HEK293 (cell line): ENCODE data around the gene SCFD1.

Source experiments
- CTCF ChIA-PET: fragments of 350-600 bp; formaldehyde crosslinking; extraction: SDS; loops from one replicate; lab custom pipeline; 2021; ENCODE audit warnings: antibody characterized with exemption; lab: Yijun Ruan, JAX
- POLR2A ChIA-PET: fragments of 300-600 bp; formaldehyde crosslinking; extraction: SDS; loops from one replicate; lab custom pipeline; 2020; ENCODE audit warnings: antibody characterized with exemption, inconsistent platforms; lab: Yijun Ruan, JAX
- H3K27ac ChIP-seq: fragments of 200-500 bp; sonication (Bioruptor generic); 2 replicates; pipeline ENCODE4 v1.5.1; 2014; ENCODE audit warnings: low read depth, low read length, control low read depth, inconsistent platforms; ENCODE audit errors: extremely low read depth
- H3K36me3 ChIP-seq, 2 experiments: fragments of 200-500 bp in 1 of 2; sonication (Bioruptor generic) in 1 of 2; 1 replicate in 1 of 2; 2 replicates in 1 of 2; pipeline ENCODE4 v1.5.1; 2014 to 2017; ENCODE audit warnings: inconsistent platforms in 2 of 2, low read length in 2 of 2; ENCODE audit not compliant: control insufficient read depth in 2 of 2, insufficient read depth in 1 of 2
- H3K4me1 ChIP-seq: fragments of 200-500 bp; sonication (Bioruptor generic); 2 replicates; pipeline ENCODE4 v1.5.1; 2014; ENCODE audit warnings: mild to moderate bottlenecking, low read length, inconsistent platforms; ENCODE audit not compliant: control insufficient read depth, insufficient read depth
- H3K4me3 ChIP-seq: 2 replicates; pipeline ENCODE4 v1.5.1; 2011; ENCODE audit warnings: low read depth, mild to moderate bottlenecking, control low read depth, low read length, moderate library complexity
- H3K9me3 ChIP-seq: fragments of 200-500 bp; sonication (Bioruptor generic); 2 replicates; pipeline ENCODE4 v1.5.1; 2014; ENCODE audit warnings: low read depth, low read length, inconsistent platforms; ENCODE audit not compliant: control insufficient read depth, insufficient read depth
- ATF2 ChIP-seq: fragments of 450-650 bp; formaldehyde crosslinking; IDR thresholded peaks from 2 replicates; pipeline ENCODE4 v1.5.1; 2016; ENCODE audit warnings: missing biosample characterization, missing genetic modification characterization, low read depth
- BCL11B ChIP-seq: fragments of 450-650 bp; formaldehyde crosslinking; IDR thresholded peaks from 2 replicates; pipeline ENCODE4 v1.5.1; 2016; ENCODE audit warnings: low read depth, missing biosample characterization, missing genetic modification characterization
- BCL6B ChIP-seq: fragments of 450-650 bp; formaldehyde crosslinking; IDR thresholded peaks from 2 replicates; pipeline ENCODE4 v1.5.1; 2017; ENCODE audit warnings: missing biosample characterization, missing genetic modification characterization
- HOXC10 ChIP-seq: sonication (generic); formaldehyde crosslinking; IDR thresholded peaks from 2 replicates; pipeline ENCODE4 v1.8.1; 2023; ENCODE audit warnings: mild to moderate bottlenecking, missing genetic modification reagents
- MZF1 ChIP-seq: fragments of 450-650 bp; formaldehyde crosslinking; IDR thresholded peaks from 2 replicates; pipeline ENCODE4 v1.5.1; 2017; ENCODE audit warnings: missing biosample characterization, missing genetic modification characterization, borderline replicate concordance
- SALL2 ChIP-seq: fragments of 450-650 bp; formaldehyde crosslinking; IDR thresholded peaks from 2 replicates; pipeline ENCODE4 v1.5.0; 2017; ENCODE audit warnings: missing biosample characterization, mild to moderate bottlenecking, missing genetic modification characterization, borderline replicate concordance
- SETDB1 ChIP-seq: IDR thresholded peaks from one replicate; pipeline ENCODE4 v1.6.1; 2017; ENCODE audit warnings: mild to moderate bottlenecking, low read length, moderate library complexity, mixed read lengths; ENCODE audit not compliant: insufficient read length
- SP2 ChIP-seq: fragments of 450-650 bp; formaldehyde crosslinking; IDR thresholded peaks from 2 replicates; pipeline ENCODE4 v1.5.1; 2016; ENCODE audit warnings: missing biosample characterization, missing genetic modification characterization
- ZBTB48 ChIP-seq: fragments of 450-650 bp; formaldehyde crosslinking; IDR thresholded peaks from 2 replicates; pipeline ENCODE4 v1.5.1; 2016; ENCODE audit warnings: missing biosample characterization, missing genetic modification characterization
- ZBTB8A ChIP-seq: fragments of 450-650 bp; formaldehyde crosslinking; IDR thresholded peaks from 2 replicates; pipeline ENCODE4 v1.5.1; 2016; ENCODE audit warnings: missing biosample characterization, missing genetic modification characterization
- ZNF132 ChIP-seq: fragments of 450-650 bp; formaldehyde crosslinking; IDR thresholded peaks from 2 replicates; pipeline ENCODE4 v1.5.1; 2017; ENCODE audit warnings: missing biosample characterization, missing genetic modification characterization, borderline replicate concordance
- ZNF138 ChIP-seq: fragments of 450-650 bp; formaldehyde crosslinking; IDR thresholded peaks from 2 replicates; pipeline ENCODE4 v1.5.1; 2016; ENCODE audit warnings: missing biosample characterization, missing genetic modification characterization, borderline replicate concordance
- ZNF157 ChIP-seq: fragments of 450-650 bp; formaldehyde crosslinking; IDR thresholded peaks from 2 replicates; pipeline ENCODE4 v1.5.1; 2016; ENCODE audit warnings: missing biosample characterization, missing genetic modification characterization
- ZNF16 ChIP-seq: fragments of 450-650 bp; formaldehyde crosslinking; IDR thresholded peaks from 2 replicates; pipeline ENCODE4 v1.5.1; 2016; ENCODE audit warnings: low read depth, missing biosample characterization, missing genetic modification characterization
- ZNF2 ChIP-seq: fragments of 450-650 bp; formaldehyde crosslinking; IDR thresholded peaks from 2 replicates; pipeline ENCODE4 v1.5.1; 2016; ENCODE audit warnings: missing biosample characterization, missing genetic modification characterization
- ZNF292 ChIP-seq: fragments of 450-650 bp; formaldehyde crosslinking; IDR thresholded peaks from 2 replicates; pipeline ENCODE4 v1.5.1; 2016; ENCODE audit warnings: low read depth, missing biosample characterization, missing genetic modification characterization, borderline replicate concordance
- ZNF362 ChIP-seq: fragments of 450-650 bp; formaldehyde crosslinking; IDR thresholded peaks from 2 replicates; pipeline ENCODE4 v1.5.1; 2016; ENCODE audit warnings: missing biosample characterization, missing genetic modification characterization
- ZNF404 ChIP-seq: fragments of 450-650 bp; formaldehyde crosslinking; IDR thresholded peaks from 2 replicates; pipeline ENCODE4 v1.5.1; 2017; ENCODE audit warnings: missing biosample characterization, missing genetic modification characterization
- ZNF423 ChIP-seq: fragments of 450-650 bp; formaldehyde crosslinking; IDR thresholded peaks from 2 replicates; pipeline ENCODE4 v1.5.1; 2016; ENCODE audit warnings: missing biosample characterization, missing genetic modification characterization
- ZNF571 ChIP-seq: fragments of 450-650 bp; formaldehyde crosslinking; IDR thresholded peaks from 2 replicates; pipeline ENCODE4 v1.5.0; 2017; ENCODE audit warnings: missing biosample characterization, missing genetic modification characterization
- ZNF629 ChIP-seq: fragments of 450-650 bp; formaldehyde crosslinking; IDR thresholded peaks from 2 replicates; pipeline ENCODE4 v1.5.1; 2017; ENCODE audit warnings: missing biosample characterization, missing genetic modification characterization
- ZSCAN18 ChIP-seq: fragments of 450-650 bp; formaldehyde crosslinking; IDR thresholded peaks from 2 replicates; pipeline ENCODE4 v1.5.1; 2016; ENCODE audit warnings: missing biosample characterization, missing genetic modification characterization
- ZXDB ChIP-seq: fragments of 450-650 bp; formaldehyde crosslinking; IDR thresholded peaks from 2 replicates; pipeline ENCODE4 v1.5.1; 2016; ENCODE audit warnings: missing biosample characterization, missing genetic modification characterization
- TF ChIP-seq, protein P1 (sequence below): fragments of 450-650 bp; formaldehyde crosslinking; IDR thresholded peaks from 2 replicates; pipeline ENCODE4 v1.5.1; 2016; ENCODE audit warnings: missing biosample characterization, missing genetic modification characterization
- TF ChIP-seq, protein P2 (sequence below): fragments of 450-650 bp; formaldehyde crosslinking; conservative IDR thresholded peaks from 2 replicates; pipeline ENCODE4 v1.5.1; 2016; ENCODE audit warnings: low read depth, missing biosample characterization, missing genetic modification characterization

SCFD1 gene

DNA sequence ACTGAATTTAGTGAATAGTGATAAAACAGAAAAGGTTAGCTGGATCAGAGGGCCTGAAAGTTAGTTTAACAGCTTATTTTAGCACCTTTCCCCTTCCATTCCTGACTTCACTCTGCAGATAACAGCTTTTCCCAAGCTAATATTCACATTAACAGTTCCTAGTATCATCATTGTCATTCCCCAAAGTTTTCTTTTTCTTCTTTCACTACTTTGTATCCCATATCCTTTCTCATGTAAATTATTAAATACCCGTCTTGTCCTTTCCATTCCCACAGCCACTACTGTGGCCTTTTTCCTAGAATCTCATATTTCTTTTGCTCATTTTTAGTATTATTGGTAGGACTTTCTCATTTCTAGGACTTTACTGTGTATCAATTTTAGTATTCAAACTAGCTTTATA, 70.5 kb downstream of the SCFD1 start:
- POLR2A ChIA-PET = no interaction called here
- Histone ChIP-seq H3K27ac (no peak overlapping the region), H3K4me3 (no peak overlapping the region), H3K36me3 (peaks cover 0 to 22% of the 10 kb centered on the region in 2 experiments), H3K4me1 (peaks cover 6% of the 10 kb centered on the region; the same call in 1 of the 2 replicates), H3K9me3 (no peaks in the 10 kb centered on the region)
- no peak for TF ChIP-seq ZNF404 (tag by site-specific recombination)
- no peak for TF ChIP-seq ZNF423 (tag by site-specific recombination)
- no peak for TF ChIP-seq SALL2
- TF ChIP-seq ZSCAN18 (tag by site-specific recombination) = no peak
- TF ChIP-seq, protein P1, sequence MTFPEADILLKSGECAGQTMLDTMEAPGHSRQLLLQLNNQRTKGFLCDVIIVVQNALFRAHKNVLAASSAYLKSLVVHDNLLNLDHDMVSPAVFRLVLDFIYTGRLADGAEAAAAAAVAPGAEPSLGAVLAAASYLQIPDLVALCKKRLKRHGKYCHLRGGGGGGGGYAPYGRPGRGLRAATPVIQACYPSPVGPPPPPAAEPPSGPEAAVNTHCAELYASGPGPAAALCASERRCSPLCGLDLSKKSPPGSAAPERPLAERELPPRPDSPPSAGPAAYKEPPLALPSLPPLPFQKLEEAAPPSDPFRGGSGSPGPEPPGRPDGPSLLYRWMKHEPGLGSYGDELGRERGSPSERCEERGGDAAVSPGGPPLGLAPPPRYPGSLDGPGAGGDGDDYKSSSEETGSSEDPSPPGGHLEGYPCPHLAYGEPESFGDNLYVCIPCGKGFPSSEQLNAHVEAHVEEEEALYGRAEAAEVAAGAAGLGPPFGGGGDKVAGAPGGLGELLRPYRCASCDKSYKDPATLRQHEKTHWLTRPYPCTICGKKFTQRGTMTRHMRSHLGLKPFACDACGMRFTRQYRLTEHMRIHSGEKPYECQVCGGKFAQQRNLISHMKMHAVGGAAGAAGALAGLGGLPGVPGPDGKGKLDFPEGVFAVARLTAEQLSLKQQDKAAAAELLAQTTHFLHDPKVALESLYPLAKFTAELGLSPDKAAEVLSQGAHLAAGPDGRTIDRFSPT (tag by site-specific recombination) = no peak
- no peak for TF ChIP-seq ZNF2
- no peak for TF ChIP-seq SETDB1
- TF ChIP-seq, protein P2, sequence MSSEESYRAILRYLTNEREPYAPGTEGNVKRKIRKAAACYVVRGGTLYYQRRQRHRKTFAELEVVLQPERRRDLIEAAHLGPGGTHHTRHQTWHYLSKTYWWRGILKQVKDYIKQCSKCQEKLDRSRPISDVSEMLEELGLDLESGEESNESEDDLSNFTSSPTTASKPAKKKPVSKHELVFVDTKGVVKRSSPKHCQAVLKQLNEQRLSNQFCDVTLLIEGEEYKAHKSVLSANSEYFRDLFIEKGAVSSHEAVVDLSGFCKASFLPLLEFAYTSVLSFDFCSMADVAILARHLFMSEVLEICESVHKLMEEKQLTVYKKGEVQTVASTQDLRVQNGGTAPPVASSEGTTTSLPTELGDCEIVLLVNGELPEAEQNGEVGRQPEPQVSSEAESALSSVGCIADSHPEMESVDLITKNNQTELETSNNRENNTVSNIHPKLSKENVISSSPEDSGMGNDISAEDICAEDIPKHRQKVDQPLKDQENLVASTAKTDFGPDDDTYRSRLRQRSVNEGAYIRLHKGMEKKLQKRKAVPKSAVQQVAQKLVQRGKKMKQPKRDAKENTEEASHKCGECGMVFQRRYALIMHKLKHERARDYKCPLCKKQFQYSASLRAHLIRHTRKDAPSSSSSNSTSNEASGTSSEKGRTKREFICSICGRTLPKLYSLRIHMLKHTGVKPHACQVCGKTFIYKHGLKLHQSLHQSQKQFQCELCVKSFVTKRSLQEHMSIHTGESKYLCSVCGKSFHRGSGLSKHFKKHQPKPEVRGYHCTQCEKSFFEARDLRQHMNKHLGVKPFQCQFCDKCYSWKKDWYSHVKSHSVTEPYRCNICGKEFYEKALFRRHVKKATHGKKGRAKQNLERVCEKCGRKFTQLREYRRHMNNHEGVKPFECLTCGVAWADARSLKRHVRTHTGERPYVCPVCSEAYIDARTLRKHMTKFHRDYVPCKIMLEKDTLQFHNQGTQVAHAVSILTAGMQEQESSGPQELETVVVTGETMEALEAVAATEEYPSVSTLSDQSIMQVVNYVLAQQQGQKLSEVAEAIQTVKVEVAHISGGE (tag by site-specific recombination) = no peak
- TF ChIP-seq ZXDB (tag by site-specific recombination) = no peak
- TF ChIP-seq ZNF16 (tag by site-specific recombination) = no peak
- TF ChIP-seq BCL11B (tag by site-specific recombination) = no peak
- no peak for TF ChIP-seq ZNF362 (tag by site-specific recombination)
- TF ChIP-seq ZBTB8A = no peak
- no peak for TF ChIP-seq MZF1 (tag by site-specific recombination)
- TF ChIP-seq ZNF292 (tag by site-specific recombination) = no peak
- no peak for TF ChIP-seq ZBTB48 (tag by site-specific recombination)
- CTCF ChIA-PET = interaction anchor here (0.6 to 0.7 kb wide), 2 partner anchors 38 to 1020 kb away, joined by 3 read pairs; no protein-coding TSS in a partner anchor

DNA sequence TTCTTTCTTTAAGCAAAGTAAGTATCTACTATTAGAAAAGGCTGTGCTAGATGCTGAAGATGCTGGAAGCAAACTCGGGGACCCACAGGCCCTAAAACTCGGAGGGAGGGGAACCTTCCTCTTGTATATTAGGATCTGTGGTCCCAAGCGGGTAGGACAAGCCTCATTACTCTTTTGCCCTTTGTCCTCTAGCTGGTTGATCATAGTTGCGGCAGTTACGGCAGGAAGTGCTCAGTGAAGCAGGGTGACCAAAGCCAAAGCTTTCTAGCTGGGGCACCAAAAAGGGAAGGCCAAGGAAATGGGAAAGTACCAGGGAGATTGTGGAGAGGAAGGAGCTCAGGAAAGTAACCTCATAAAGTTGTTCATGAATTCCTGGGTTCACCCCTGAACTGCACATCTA, 76.3 kb downstream of the SCFD1 start:
- no peak overlapping the region for H3K4me3 ChIP-seq
- ChIA-PET CTCF (interaction anchor here (0.6 to 1.4 kb wide), 2 partner anchors 16 to 104 kb away, joined by 4 to 7 read pairs; no protein-coding TSS in a partner anchor), POLR2A (no interaction called here)
- peaks cover 5 to 44% of the 10 kb centered on the region in 2 experiments for H3K36me3 ChIP-seq
- no peak overlapping the region for H3K27ac ChIP-seq
- H3K9me3 ChIP-seq = no peaks in the 10 kb centered on the region
- H3K4me1 ChIP-seq = no peaks in the 10 kb centered on the region
- no peak for TF ChIP-seq HOXC10 (CRISPR knock-in tag)
- no peak for TF ChIP-seq SP2 (tag by site-specific recombination)
- TF ChIP-seq ZNF132 (tag by site-specific recombination) = no peak
- TF ChIP-seq ZNF629 (tag by site-specific recombination) = no peak
- TF ChIP-seq ZNF138 = no peak
- TF ChIP-seq ZNF571 (tag by site-specific recombination) = no peak
- TF ChIP-seq BCL6B (tag by site-specific recombination) = no peak
- no peak for TF ChIP-seq ATF2
- TF ChIP-seq ZNF157 = no peak
- TF ChIP-seq ZNF16 (tag by site-specific recombination) = no peak
